Activated CD8-positive, alpha-beta memory T cell treated with anti-CD3 and anti-CD28 coated beads for 36 hours (primary cell): ENCODE measurements around the gene MACROD2. TPM values are rescaled to one million over a fixed set of nuclear protein-coding genes. Genes with fewer than 3 reads are reported as not detected.

ENCODE experiments used
- CTCF ChIA-PET: fragments of 350-600 bp; sonication (Branson Sonifier 250); formaldehyde crosslinking; loops from one replicate; lab custom pipeline; 2021; ENCODE audit warnings: antibody characterized with exemption; lab: Charles Lee
- POLR2A ChIA-PET: fragments of 350-600 bp; sonication (Branson Sonifier 250); formaldehyde crosslinking; loops from one replicate; lab custom pipeline; 2021; ENCODE audit warnings: antibody characterized with exemption; lab: Charles Lee
- total RNA-seq, 2 experiments: library from RNA; stranded (reverse); gene quantifications; one replicate each; pipeline ENCODE4 v1.2.3, GENCODE V29; 2021

Gene MACROD2
- total RNA-seq, 2 experiments from 2014 or later, result not detected

DNA sequence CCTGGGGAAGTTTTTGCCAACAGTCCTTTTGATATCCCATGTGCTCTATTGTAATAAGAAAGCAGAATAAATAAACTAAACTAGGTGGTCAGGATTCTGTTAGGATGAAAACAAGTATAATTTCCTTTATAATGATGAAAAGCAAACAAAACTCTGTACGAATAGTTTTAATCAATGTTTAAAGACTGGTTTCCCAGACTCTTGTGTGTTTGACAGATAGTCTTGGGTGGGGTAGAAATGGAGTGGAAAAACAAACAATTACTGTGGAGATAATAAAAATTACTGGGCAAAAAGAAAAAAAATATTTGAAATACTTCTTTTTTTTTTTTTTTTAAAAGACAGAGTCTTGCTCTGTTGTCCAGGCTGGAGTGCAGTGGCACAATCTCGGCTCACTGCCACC, 494.2 kb downstream of the MACROD2 start:
- CTCF ChIA-PET, result no interaction called here
- POLR2A ChIA-PET, result no interaction called here

GRCh38 chr20:14491436-14491835, 496.1 kb downstream of the MACROD2 start:
- POLR2A ChIA-PET, result no interaction called here
- CTCF ChIA-PET, result no interaction called here

DNA sequence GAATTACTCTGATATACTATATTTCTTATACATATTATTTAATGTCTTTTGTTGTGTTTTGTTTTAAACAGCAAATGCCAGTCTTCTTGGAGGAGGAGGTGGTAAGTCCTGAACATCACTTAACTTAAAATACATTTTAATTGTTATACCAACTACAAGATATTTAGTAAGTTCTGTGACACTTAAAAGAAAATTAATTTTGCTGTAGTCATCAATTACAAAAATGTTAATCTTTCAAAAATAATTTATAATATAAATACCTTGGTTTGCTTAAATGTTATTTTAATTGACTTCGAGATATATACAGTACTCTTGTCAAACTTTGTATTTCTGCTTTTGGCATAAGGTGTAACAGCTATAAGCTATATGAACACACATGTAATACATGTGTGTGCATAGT, 498.1 kb downstream of the MACROD2 start:
- CTCF ChIA-PET, result no interaction called here
- POLR2A ChIA-PET, result no interaction called here

DNA sequence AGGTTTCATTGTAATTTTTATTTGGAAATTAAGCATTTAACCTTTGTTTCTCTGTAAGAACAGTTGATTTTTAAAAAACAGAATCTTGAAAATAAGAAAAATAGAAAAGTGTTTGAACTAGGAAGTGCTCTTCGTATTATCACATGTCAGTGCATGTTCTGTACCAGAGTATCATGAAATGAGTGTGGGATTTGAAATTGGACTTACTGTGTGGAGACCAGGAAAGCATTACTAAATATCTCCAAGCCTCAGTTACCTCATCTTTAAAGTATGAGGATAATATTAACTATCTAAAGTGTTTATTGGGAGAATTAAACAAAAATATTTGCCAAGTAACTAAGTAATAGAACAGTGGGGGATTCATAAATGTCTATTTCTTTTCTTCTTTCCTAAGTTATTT, 499.0 kb downstream of the MACROD2 start:
- POLR2A ChIA-PET, result no interaction called here
- CTCF ChIA-PET, result no interaction called here

GRCh38 chr20:14495066-14495465, 499.8 kb downstream of the MACROD2 start:
- ChIA-PET CTCF (no interaction called here), POLR2A (no interaction called here)

- POLR2A ChIA-PET, result no interaction called here
- CTCF ChIA-PET, result no interaction called here
These were observed 501.7 kb downstream of the MACROD2 start for GRCh38 chr20:14497004-14497403.

GRCh38 chr20:14498772-14499171, 503.5 kb downstream of the MACROD2 start:
- ChIA-PET POLR2A (no interaction called here), CTCF (no interaction called here)

- ChIA-PET CTCF (no interaction called here), POLR2A (no interaction called here)
These were observed 510.2 kb downstream of the MACROD2 start for GRCh38 chr20:14505476-14505875.

DNA sequence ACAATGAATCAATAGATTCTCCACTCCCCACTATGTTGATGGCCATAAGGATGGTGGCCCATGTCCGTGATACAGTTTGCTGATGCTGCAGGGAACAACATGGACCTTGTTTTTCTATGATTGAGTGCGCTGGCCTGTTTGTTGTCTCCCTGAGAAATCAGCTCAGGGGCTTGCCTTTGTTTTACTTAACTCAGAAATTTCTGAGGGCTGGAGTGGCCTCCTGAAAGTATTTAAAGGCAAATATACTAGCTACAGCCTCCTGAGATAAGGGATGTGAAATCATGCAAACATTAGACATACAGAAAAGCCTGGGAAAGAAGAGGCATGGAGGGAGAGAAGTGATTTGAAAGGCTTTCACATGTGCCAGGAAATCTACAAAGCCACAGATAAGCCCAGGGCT, 512.4 kb downstream of the MACROD2 start:
- ChIA-PET POLR2A (no interaction called here), CTCF (no interaction called here)

- ChIA-PET CTCF (no interaction called here), POLR2A (no interaction called here)
These were observed 515.0 kb downstream of the MACROD2 start for GRCh38 chr20:14510341-14510740.

DNA sequence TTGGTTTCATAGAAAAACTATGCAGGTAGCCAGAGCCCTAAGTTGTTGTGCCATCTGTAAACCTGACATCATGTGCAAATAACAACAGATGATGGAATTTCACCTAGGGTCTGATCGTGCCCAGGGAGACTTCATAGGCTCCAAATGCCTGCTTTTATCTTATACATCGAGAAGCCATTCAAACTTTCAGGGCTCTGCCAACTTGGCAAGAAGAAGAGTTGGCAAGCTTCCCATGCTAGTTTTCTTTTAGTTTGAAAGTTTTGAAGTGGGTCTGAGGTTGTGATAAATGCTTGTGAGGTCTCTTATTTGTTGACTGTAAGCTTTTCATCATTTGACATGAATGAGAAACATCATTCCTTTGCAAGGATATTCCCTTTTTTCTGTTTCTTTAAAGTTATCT, 517.5 kb downstream of the MACROD2 start:
- CTCF ChIA-PET, result no interaction called here
- POLR2A ChIA-PET, result no interaction called here

GRCh38 chr20:14518648-14519047, 523.3 kb downstream of the MACROD2 start:
- ChIA-PET CTCF (no interaction called here), POLR2A (no interaction called here)

DNA sequence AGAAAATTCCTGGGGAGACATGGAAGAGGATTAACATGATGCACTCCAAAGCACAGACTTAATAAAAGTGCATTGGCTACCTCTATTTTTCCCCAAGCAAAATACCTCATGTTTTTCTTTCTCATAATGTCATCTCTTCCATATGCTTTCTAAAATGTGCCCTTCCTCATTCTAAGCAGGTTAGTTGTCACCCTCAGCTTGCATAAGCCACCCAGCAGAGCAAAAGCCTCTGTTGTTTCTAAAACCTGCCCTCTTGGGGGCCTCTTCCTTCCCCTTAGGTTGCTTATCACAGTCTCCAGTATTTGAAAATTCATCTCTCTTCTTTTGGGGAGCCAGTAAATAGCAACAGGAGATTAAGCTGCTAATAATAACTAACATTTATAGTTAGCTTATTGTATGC, 525.7 kb downstream of the MACROD2 start:
- CTCF ChIA-PET, result no interaction called here
- POLR2A ChIA-PET, result no interaction called here

DNA sequence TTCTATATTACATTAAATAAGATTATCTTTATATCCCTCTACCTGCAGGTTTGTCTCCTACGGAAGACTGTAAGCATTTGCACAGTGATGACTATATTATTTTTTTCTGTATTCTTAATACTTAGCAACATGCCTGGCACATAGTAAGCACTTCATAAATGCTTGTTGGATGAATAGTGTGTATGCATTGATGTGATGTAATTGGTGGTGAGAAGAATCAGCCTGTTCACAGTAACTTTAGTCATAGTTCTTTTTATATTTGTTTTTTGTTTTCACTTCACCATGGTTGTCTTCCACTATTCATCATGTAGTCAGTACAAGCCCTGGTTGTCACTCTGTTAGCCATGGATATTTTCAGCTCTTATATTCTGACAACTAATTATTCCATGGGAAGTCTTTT, 526.1 kb downstream of the MACROD2 start:
- CTCF ChIA-PET, result no interaction called here
- POLR2A ChIA-PET, result no interaction called here

GRCh38 chr20:14522595-14522994, 527.3 kb downstream of the MACROD2 start:
- ChIA-PET POLR2A (no interaction called here), CTCF (no interaction called here)

GRCh38 chr20:14523090-14523489, 527.8 kb downstream of the MACROD2 start:
- ChIA-PET CTCF (no interaction called here), POLR2A (no interaction called here)

DNA sequence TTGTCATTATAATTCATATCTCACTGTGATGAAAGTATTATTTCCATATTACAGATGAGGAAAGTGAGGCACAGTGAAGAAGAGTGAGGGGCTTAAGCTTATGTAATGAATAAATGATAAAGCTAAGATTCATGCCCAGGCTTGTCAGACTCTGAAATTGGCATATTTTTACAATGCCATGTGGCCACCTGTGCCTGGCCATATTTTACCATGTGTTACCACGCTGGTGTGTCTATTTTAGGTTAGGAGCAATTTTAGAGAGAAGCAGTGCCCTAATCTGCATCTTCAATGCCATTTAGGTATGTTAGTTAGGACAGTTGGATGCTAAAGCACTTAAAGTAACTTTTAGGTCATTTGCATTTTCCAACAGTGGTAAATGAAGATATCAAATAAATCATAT, 530.1 kb downstream of the MACROD2 start:
- ChIA-PET POLR2A (no interaction called here), CTCF (no interaction called here)

GRCh38 chr20:14526891-14527290, 531.6 kb downstream of the MACROD2 start:
- POLR2A ChIA-PET, result no interaction called here
- CTCF ChIA-PET, result no interaction called here

GRCh38 chr20:14531786-14532185, 536.5 kb downstream of the MACROD2 start:
- ChIA-PET POLR2A (no interaction called here), CTCF (no interaction called here)

- CTCF ChIA-PET, result no interaction called here
- POLR2A ChIA-PET, result no interaction called here
These were observed 541.4 kb downstream of the MACROD2 start for GRCh38 chr20:14536738-14537137.

DNA sequence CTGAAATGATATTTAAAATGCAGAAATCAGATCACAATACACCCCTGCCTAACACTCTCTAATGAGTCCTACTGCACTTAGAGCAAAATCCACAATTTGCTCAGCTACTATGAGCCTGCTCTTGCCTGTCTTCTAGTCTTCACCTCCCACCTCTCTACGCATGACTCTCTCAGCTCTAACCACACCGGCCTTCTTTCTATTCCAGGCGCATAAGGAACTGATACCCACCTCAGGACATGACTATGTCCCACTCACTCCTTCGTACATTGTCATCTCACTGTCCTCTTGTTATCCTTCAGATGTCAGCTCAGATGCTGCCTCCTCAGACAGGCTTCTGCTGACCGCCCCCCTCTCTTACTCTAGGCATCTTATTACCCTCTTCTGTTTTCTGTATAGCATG, 543.1 kb downstream of the MACROD2 start:
- CTCF ChIA-PET, result no interaction called here
- POLR2A ChIA-PET, result no interaction called here

DNA sequence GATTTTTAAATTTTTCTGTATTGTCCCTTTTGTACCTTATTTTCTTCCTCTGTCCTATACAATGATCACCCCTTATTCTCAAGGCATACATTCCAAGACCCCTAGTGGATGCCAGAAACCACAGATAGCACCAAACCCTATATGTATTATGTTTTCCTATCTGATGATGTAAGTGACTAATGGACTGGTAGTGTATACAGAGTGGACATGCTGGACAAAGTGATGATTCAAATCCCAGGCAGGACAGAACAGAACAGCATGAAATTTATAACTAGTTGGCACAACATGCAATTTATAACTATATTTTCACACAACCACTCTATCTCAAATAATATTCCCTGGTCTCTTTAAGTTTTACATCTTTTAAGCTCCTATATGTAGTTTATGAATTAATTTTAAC, 547.7 kb downstream of the MACROD2 start:
- ChIA-PET CTCF (no interaction called here), POLR2A (no interaction called here)

- POLR2A ChIA-PET, result no interaction called here
- CTCF ChIA-PET, result no interaction called here
These were observed 549.4 kb downstream of the MACROD2 start for GRCh38 chr20:14544688-14545087.
